ENCODE data around the gene BBS9.

The BBS9 gene

GRCh38 chr7:33627741-33628140 is 498.4 kb downstream of the BBS9 start:
- no peak for DNase-seq

- no peak for DNase-seq
Measured at GRCh38 chr7:33628894-33629293, 499.5 kb downstream of the BBS9 start.

- no peak for DNase-seq
Measured at GRCh38 chr7:33630359-33630758, 501.0 kb downstream of the BBS9 start.

GRCh38 chr7:33632322-33632721 is 503.0 kb downstream of the BBS9 start:
- DNase-seq = no peak

GRCh38 chr7:33632840-33633525 is 503.6 kb downstream of the BBS9 start:
- DNase-seq = no peak

GRCh38 chr7:33634606-33635005 is 505.2 kb downstream of the BBS9 start:
- no peak for DNase-seq

GRCh38 chr7:33636359-33636758 is 507.0 kb downstream of the BBS9 start:
- no peak for DNase-seq

GRCh38 chr7:33639552-33640197 is 510.3 kb downstream of the BBS9 start:
- no peak for DNase-seq

GRCh38 chr7:33640741-33641140 is 511.4 kb downstream of the BBS9 start:
- no peak for DNase-seq

- DNase-seq = no peak
Measured at GRCh38 chr7:33642312-33642711, 512.9 kb downstream of the BBS9 start.

GRCh38 chr7:33643530-33643929 is 514.2 kb downstream of the BBS9 start:
- no peak for DNase-seq

- no peak for DNase-seq
Measured at GRCh38 chr7:33644489-33644888, 515.1 kb downstream of the BBS9 start.

- DNase-seq = no peak
Measured at GRCh38 chr7:33645104-33645503, 515.7 kb downstream of the BBS9 start.

- no peak for DNase-seq
Measured at GRCh38 chr7:33646166-33646565, 516.8 kb downstream of the BBS9 start.

GRCh38 chr7:33646891-33647391 is 517.6 kb downstream of the BBS9 start:
- no peak for DNase-seq

GRCh38 chr7:33649476-33650441 is 520.4 kb downstream of the BBS9 start:
- no peak for DNase-seq

- DNase-seq = no peak
Measured at GRCh38 chr7:33650828-33651227, 521.5 kb downstream of the BBS9 start.

- DNase-seq = no peak
Measured at GRCh38 chr7:33651998-33652515, 522.7 kb downstream of the BBS9 start.

- no peak for DNase-seq
Measured at GRCh38 chr7:33654676-33655075, 525.3 kb downstream of the BBS9 start.

Data from suppressor macrophage treated with lipopolysaccharide for 4 hours (primary cell).